GM18520 (cell line): Measurements from ENCODE around the gene TRIM9.

Source experiments
- ATAC-seq: cut with Tn5 transposase; IDR thresholded peaks from one replicate; pipeline ENCODE4 v1.9.1; 2021; ENCODE audit not compliant: unreplicated experiment

The TRIM9 gene

DNA sequence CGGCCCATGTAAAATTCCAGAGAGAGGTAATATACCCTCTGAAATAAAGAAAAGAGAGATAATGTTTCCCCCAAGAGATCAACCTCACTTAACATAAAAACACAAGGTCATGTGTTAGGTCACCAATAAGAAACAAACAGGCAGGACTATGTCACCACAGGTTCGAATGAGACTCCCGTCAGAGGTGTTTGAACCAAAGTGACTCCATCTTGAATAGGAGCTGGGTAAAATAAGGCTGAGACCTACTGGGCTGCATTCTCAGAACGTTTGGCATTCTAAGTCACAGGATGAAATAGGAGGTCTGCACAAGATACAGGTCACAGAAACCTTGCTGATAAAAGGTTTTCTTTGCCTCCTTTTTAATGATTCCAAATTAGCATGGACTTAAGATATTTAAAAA lies 157.1 kb downstream of the TRIM9 start:
- no peak for ATAC-seq

DNA sequence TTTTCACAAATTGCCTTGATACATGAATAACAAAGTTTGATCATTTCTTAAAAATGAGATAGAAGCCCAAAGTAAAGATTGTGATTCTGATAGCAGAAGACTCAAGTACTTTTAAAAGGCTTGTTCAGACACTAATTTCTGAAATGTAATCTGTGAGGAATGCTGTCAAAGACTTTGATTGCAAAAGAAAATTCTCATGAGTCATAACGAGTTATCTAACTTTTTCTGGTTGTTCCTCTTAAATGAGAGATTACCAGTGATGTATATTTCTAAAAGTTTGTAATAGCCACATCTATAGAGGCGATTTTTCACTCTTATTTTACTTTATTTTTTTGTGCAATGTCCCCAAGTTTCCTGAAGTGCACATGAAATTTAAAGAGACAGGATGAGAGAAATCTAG lies 157.6 kb downstream of the TRIM9 start:
- no peak for ATAC-seq

DNA sequence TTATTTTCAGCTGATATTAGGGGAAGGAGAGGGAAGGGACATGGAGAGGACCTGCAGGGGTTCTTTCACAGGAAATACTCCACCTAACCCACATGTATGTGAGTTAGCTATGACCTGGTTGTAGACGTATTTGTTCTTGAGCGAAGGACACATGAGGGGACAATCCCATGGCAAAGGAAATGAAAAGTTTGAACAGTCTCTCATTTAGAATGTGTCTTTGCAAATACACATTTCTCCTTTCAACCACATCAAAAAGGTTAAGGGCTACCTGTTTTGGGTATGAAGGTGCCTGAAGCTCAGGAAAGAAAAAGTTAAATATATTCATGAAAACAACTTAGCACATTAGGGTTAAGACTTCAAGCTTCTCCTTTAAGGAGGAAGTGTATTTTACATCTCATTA lies 158.0 kb downstream of the TRIM9 start:
- ATAC-seq = no peak

DNA sequence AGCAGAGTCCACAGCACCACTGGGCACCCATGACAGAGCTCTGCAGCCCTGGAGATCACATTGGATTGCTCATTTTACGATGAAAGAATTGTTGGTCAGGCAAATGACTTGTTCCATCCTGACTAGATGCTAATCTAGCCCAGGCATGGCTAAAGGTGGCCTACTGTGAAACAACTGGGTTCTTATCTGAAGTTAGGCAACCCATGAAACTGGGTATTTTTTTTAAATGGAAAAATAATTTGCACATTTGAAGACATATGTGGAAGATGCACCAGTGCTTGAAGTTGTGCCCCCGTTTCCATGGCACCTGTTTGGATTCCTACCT lies 158.9 kb downstream of the TRIM9 start:
- no peak for ATAC-seq

DNA sequence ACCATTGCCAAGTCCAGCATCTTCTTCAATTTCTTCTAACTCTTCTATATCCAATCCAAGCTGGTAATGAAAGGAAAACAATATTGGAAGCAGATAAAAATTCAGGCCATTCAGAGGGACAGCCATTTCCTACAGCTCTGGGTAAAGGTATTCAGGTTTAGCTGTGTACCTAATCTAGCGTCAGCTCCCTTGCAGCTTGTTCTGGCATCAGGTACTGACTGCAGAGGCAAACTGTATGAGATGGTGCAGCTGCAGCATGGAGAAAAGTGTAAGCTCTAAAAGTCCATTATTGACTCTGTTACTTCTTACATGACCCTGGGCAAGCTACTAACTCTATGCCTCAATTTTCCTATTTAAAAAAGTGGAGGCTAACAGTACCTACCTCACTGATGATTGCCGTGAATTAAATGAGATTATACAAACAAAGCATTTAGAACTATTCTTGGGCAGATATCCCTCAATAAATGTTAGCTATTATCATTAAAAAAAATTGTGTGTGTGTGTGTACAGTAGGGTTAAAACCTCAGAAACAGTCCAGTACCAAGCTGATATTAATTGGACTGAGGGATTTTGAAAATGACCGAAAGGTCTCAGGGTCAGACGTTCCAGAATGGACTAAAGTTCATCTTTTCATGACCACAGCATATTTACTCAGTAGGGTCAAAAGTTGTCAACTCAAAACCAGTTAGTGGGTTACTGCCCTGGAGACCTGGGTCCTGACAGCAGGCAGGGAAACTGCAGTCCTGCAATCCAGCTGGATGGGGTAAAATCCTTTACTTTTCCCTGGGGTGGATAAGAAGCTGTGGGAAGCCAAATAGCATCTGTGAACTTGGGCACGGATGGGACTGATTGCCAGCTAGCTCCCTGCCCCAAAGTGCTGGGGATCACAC lies 159.5 kb downstream of the TRIM9 start:
- no peak for ATAC-seq

DNA sequence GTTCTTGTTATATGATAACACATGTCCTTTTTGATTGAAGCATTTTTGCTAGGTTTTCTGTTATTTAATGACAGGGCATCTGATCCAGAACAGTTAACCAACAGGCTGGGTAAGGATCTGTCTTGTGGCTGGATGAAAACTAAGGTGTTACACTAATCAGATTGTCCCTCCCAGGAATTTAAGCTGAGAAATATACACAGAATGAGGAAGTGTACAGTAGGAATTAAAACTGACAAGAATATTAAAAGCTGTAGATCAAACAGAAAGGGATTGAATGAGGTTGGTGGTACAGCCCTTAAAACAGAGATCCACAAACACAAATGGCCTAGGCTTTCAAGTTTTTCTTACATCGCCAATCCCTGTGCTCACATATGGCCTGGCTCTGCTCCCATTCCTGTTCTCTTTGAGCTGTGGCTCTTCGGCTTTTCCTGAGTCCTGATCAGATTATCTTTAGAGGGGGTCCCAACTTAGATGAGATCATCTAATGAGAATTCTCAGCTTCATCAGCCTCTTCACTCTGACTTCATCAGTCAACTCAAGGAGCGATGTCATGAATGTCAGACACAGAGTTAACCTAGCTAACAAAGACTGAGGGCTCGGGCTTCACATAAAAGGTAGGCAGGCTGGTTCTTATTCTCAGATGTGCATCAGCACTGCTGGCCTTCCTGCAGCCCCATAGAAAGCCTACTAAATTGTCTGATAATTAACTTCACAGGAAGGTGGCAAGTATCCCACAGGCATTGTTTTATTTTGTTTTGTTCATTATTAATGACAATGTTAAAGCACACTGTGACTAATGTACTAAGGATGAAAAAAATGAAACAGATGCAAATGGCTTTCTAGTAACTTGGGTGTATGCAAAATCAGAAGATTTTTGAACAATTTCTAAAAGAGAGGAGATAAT lies 162.1 kb downstream of the TRIM9 start:
- ATAC-seq = no peak

DNA sequence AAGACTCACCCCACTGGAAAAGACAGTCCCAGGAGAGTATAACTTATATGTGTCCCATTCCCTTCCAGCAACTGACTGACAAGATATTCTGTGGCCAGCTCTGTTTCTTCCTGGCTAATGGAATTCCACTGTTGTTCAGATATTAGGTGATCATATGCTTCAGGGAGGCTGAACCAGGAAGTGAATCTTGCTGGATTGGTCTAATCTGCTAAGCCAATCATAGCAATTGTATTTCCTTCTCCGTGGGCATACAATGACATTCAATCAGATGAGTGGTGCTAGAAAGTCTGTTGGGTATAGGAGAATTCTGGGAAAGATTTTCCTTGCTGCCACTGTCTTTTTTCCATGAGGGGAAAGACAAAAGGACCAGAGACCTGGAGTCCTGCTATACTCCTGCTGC lies 162.7 kb downstream of the TRIM9 start:
- no peak for ATAC-seq

DNA sequence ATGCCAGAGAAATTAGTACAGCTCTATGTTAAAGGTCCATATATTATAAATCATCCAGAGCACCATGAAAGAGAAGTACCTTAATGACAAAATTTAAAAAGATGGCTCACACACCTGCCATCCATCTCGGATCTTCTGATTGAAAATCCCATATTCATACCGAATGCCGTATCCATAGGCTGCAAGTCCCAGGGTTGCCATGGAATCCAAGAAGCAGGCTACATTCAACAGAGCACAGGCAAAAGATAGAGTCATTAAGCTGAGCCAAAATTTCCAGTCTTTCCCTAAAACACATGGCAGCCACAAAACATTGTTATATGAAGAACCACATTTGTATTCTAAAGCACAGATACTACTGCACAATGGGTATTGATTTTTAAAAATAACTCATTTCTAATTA lies 163.3 kb downstream of the TRIM9 start:
- ATAC-seq = no peak

DNA sequence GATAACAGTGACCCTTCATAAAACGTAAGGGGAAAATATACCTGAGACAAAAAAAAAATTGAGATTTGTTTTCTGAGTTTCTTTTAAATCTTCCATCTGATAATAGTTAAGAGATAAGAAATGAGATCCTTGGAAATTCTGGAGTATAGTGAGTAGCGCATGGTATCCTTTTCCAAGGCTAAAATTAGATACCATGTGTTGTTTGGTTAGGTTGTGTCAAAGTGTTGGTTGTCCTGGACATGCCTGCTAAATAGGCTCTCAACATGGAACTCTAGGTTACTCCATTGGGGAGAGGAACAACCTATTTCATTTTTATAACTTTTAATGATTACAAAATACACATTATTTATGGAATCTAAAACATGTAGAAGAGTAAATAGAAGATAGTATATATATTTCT lies 165.4 kb downstream of the TRIM9 start:
- no peak for ATAC-seq

DNA sequence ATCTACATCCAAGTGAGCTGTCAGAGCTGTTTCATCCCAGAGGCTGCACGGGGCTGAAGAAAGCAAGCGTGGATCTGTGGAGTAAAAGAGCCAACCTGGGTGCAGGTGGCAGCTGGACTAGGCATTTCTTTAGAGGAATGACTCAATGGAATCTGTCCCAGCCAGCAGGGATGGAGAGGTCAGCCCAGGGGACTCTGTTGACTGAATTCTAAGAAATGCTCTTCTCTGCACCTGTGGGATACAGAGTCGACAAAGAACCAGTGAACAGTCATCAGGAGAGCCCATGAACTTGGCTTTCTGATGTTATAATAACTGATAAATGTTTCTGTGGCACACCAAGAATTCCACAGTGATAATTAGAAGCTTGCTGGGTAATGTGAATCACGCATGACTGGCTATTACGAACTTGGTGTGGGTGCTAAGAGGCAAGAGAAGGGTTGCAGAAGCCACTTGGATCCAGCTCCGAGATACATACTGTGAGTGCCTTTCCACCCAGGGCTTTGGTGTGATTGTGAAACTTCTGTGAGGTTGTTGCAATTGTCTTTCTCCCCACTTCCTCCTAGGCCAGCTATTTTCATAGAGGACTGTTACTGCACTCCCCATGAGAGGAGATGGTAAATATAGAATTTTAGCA lies 166.8 kb downstream of the TRIM9 start:
- ATAC-seq = no peak

DNA sequence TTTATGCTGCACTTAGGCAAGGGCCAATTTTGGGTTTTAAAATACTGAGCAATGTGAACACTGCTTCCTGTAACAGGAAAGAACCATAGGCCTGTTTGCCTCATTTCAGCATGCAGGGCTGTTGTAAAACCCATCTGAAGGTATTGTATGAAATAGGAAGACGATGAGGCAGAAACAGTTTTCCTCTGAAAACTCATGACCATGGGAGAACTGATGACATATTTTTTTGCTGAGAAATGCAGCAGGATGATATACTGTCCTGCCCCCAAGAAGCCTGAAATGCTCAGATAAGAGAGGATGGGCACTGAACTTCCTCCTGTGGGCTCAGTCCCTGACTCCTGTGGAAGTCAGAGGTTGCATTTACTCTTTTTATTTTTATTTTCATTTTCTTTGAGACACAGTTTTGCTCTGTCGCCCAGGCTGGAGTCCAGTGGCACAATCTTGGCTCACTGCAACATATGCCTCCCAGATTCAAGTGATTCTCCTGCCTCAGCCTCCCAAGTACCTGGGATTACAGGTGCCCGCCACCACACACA lies 168.0 kb downstream of the TRIM9 start:
- no peak for ATAC-seq
